ENCODE results near the gene SNX33. TPM values are rescaled to one million over a fixed set of nuclear protein-coding genes. Genes with fewer than 3 reads are reported as not detected.
"Not testable (repeated sequence)": the region's sequence is repeated elsewhere in the genome, so short reads cannot be mapped to it uniquely, and the experiment has no call there.

The SNX33 gene
- total and polyA plus RNA-seq, 9 donors: 11.5 to 21.3 (median 15.1) TPM

- Histone ChIP-seq H3K9me3 (replicated peaks; ENCODE audit: control insufficient read depth, low read depth, low read length) (no peaks in the 10 kb centered on the region), H3K36me3 (ENCODE audit: control insufficient read depth, insufficient read depth, low read length) (peaks cover 38% of the 10 kb centered on the region), H3K4me1 (ENCODE audit: control insufficient read depth, insufficient read depth, low read length) (peaks cover 57% of the 10 kb centered on the region), H3K27ac (ENCODE audit: low read length) (peak overlapping the region; percentile 91), H3K4me3 (ENCODE audit: low read length) (no peak overlapping the region), H3K27me3 (ENCODE audit: control insufficient read depth, insufficient read depth, low read length) (peaks cover 9% of the 10 kb centered on the region)
- DNase-seq: peak; percentile 79
- WGBS (ENCODE audit: insufficient coverage): 23% methylated on average over 10 of the region's 14 CpGs
Observed at GRCh38 chr15:75693501-75694240, 46.0 kb downstream of the SNX33 start.

DNA sequence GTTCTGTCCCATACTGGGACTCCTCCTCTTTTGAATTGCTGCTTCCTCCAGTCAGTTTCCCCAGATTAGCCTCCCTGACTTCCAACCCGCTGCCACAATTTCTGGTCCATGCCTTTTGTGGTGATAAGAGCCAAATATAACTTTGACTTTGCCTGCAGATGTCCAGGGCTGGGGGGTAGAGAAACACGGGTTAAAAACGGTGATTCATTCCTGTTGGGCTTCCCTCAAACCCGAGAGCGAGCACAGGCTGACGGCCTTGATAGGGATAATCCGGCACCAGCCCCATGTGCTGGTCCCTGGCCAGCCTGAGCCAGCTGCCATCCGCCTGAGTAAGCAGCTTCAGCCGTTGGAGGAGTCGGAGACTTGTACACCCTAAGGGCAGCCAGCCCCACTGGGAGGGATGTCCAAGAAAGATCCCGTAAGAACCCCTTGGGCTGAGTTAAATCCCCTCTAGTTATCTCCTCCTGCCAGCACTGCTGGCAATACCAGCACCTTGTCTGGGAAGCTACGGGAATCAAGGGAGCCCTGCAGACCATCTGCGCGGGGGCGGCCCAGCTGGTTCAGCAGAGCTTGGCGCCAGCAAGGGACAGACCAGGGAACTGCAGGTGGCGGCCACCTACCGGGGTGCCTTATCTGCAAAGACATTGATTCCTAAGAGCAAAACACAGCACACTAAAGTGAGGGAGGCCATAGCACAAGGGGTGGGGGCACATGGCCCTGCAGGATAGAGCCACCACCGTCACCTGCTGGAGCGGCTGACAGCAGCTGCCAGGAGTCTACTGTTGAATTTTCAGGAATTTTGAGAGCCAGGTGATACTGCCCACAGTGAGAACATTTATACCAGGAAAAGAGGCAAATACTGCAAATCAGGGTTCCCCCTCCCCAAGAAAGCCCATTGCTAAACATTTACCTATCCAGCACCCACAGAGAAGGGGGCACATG lies 46.8 kb downstream of the SNX33 start:
- Histone ChIP-seq H3K36me3 (ENCODE audit: control insufficient read depth, insufficient read depth, low read length) (peaks cover 30% of the 10 kb centered on the region), H3K27me3 (ENCODE audit: control insufficient read depth, insufficient read depth, low read length) (peaks cover 11% of the 10 kb centered on the region), H3K4me1 (ENCODE audit: control insufficient read depth, insufficient read depth, low read length) (peaks cover 65% of the 10 kb centered on the region), H3K4me3 (ENCODE audit: low read length) (no peak overlapping the region), H3K27ac (ENCODE audit: low read length) (peak overlapping the region; percentile 91), H3K9me3 (replicated peaks; ENCODE audit: control insufficient read depth, low read depth, low read length) (no peaks in the 10 kb centered on the region)
- peak; percentile 91 for DNase-seq
- 10% methylated on average over 18 of the region's 20 CpGs for WGBS (ENCODE audit: insufficient coverage)

DNA sequence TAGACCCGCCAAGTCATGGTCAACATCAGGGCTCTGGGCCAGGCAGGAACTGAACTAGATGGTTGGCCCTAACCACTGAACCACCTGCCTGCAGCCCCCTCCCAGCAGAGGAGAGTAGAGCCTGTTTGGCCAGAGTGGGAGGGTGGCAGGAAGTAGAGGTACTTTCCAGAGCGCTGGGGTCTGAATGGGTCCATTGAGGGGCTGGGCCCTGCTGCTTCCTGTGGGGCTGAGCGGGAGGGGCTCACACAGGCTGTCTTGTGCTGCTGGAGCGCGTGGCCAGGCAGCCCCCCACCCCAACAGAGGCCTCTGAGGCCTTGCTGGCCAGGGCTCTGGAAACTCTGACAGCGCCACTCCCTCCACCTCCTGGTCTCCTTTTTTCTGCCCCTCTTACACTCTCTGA lies 47.5 kb downstream of the SNX33 start:
- Histone ChIP-seq H3K36me3 (ENCODE audit: control insufficient read depth, insufficient read depth, low read length) (peaks cover 29% of the 10 kb centered on the region), H3K9me3 (replicated peaks; ENCODE audit: control insufficient read depth, low read depth, low read length) (no peaks in the 10 kb centered on the region), H3K27ac (ENCODE audit: low read length) (peak overlapping the region; percentile 91), H3K27me3 (ENCODE audit: control insufficient read depth, insufficient read depth, low read length) (peaks cover 11% of the 10 kb centered on the region), H3K4me1 (ENCODE audit: control insufficient read depth, insufficient read depth, low read length) (peaks cover 71% of the 10 kb centered on the region), H3K4me3 (ENCODE audit: low read length) (no peak overlapping the region)
- peak; percentile 81 for DNase-seq
- no CpG with 5 or more reads among the region's 6 CpGs for WGBS (ENCODE audit: insufficient coverage)

GRCh38 chr15:75695634-75696310 lies 48.1 kb downstream of the SNX33 start:
- 49% methylated on average over 7 of the region's 7 CpGs for WGBS (ENCODE audit: insufficient coverage)
- Histone ChIP-seq H3K36me3 (ENCODE audit: control insufficient read depth, insufficient read depth, low read length) (peaks cover 23% of the 10 kb centered on the region), H3K27ac (ENCODE audit: low read length) (peak overlapping the region; percentile 91), H3K4me1 (ENCODE audit: control insufficient read depth, insufficient read depth, low read length) (peaks cover 77% of the 10 kb centered on the region), H3K4me3 (ENCODE audit: low read length) (no peak overlapping the region), H3K27me3 (ENCODE audit: control insufficient read depth, insufficient read depth, low read length) (peaks cover 11% of the 10 kb centered on the region), H3K9me3 (replicated peaks; ENCODE audit: control insufficient read depth, low read depth, low read length) (no peaks in the 10 kb centered on the region)
- DNase-seq: no peak

DNA sequence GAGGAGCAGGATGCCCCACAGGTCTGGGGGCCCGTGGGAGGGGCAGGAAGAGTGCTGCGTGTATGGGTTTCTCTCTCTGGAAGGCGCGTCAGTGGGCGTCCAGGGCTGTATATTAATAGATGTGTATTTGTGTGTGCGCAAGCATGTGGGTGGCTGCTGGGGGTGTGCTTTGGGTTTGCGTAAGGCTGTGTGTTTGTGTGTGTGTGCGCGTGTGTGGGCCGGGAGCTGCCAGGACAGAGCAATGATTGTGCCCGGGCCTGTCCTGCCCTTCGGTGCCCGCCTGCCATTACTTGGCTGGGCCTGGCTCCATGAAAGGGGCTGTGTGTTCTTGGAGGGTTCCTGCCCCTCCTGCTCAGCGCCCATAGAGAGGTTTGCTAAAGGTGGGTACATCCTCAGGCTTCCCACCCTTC lies 48.6 kb downstream of the SNX33 start:
- peak overlapping the region; percentile 91 for H3K27ac ChIP-seq (ENCODE audit: low read length)
- peaks cover 11% of the 10 kb centered on the region for H3K27me3 ChIP-seq (ENCODE audit: control insufficient read depth, insufficient read depth, low read length)
- H3K4me3 ChIP-seq (ENCODE audit: low read length): no peak overlapping the region
- DNase-seq: no peak
- peaks cover 22% of the 10 kb centered on the region for H3K36me3 ChIP-seq (ENCODE audit: control insufficient read depth, insufficient read depth, low read length)
- WGBS (ENCODE audit: insufficient coverage): 65% methylated on average over 8 of the region's 14 CpGs
- H3K9me3 ChIP-seq (replicated peaks; ENCODE audit: control insufficient read depth, low read depth, low read length): no peaks in the 10 kb centered on the region
- H3K4me1 ChIP-seq (ENCODE audit: control insufficient read depth, insufficient read depth, low read length): peaks cover 82% of the 10 kb centered on the region

- WGBS (ENCODE audit: insufficient coverage): 59% methylated on average over 10 of the region's 11 CpGs
- peak overlapping the region; percentile 91 for H3K27ac ChIP-seq (ENCODE audit: low read length)
- H3K4me1 ChIP-seq (ENCODE audit: control insufficient read depth, insufficient read depth, low read length): peaks cover 88% of the 10 kb centered on the region
- no peaks in the 10 kb centered on the region for H3K9me3 ChIP-seq (replicated peaks; ENCODE audit: control insufficient read depth, low read depth, low read length)
- no peak for DNase-seq
- H3K27me3 ChIP-seq (ENCODE audit: control insufficient read depth, insufficient read depth, low read length): peaks cover 8% of the 10 kb centered on the region
- H3K4me3 ChIP-seq (ENCODE audit: low read length): no peak overlapping the region
- peaks cover 17% of the 10 kb centered on the region for H3K36me3 ChIP-seq (ENCODE audit: control insufficient read depth, insufficient read depth, low read length)
Observed at GRCh38 chr15:75696854-75697259, 49.1 kb downstream of the SNX33 start.

- Histone ChIP-seq H3K4me1 (ENCODE audit: control insufficient read depth, insufficient read depth, low read length) (peaks cover 94% of the 10 kb centered on the region), H3K4me3 (ENCODE audit: low read length) (no peak overlapping the region), H3K36me3 (ENCODE audit: control insufficient read depth, insufficient read depth, low read length) (peaks cover 19% of the 10 kb centered on the region), H3K9me3 (replicated peaks; ENCODE audit: control insufficient read depth, low read depth, low read length) (no peaks in the 10 kb centered on the region), H3K27ac (ENCODE audit: low read length) (peak overlapping the region; percentile 91), H3K27me3 (ENCODE audit: control insufficient read depth, insufficient read depth, low read length) (peaks cover 8% of the 10 kb centered on the region)
- WGBS (ENCODE audit: insufficient coverage): 65% methylated on average over 5 of the region's 7 CpGs
- DNase-seq: no peak
Observed at GRCh38 chr15:75697523-75697922, 49.8 kb downstream of the SNX33 start.

DNA sequence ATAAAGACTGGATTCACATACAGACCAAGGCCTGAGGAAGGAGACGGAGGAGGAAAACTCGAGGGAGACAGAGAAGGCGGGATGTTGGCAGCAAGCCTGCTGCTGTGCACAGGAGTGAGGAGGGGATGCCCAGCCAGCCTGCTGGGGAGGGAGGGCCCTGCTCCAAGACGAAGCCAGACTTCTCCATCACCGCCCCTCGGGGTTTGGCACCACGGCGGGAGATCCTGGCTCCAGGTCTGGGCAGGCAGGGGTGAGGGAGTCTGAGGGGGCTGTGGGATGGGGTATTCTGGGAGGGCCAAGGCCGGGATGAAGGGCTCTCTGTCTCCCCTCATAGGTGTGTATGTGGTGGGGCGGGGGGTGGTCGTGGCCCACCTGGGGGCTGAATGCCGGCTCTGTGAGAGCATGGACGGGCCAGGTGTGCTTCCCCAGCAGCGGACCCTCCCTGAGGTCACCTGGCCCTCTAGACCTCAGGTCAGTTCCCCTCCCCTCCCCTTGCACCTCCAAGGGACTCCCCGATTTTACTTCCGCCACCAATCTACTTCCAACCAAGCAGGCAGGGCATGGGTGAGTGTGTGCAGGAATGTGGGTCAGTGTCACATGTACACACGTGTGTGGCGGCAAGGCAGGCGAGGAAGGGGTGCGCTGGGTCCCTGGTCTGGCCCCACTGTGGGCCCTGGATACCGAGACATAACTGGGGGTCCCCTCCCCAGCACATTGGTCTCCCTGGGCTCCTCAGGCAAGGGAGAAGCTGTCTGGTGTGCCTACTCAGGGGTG lies 50.4 kb downstream of the SNX33 start:
- H3K27ac ChIP-seq (ENCODE audit: low read length); H3K4me3 ChIP-seq (ENCODE audit: low read length); H3K27me3 ChIP-seq (ENCODE audit: control insufficient read depth, insufficient read depth, low read length); H3K9me3 ChIP-seq (replicated peaks; ENCODE audit: control insufficient read depth, low read depth, low read length); DNase-seq: not testable (repeated sequence)
- 50% methylated on average over 2 of the region's 21 CpGs for WGBS (ENCODE audit: insufficient coverage)
- Histone ChIP-seq H3K36me3 (ENCODE audit: control insufficient read depth, insufficient read depth, low read length) (peaks cover 18% of the 10 kb centered on the region), H3K4me1 (ENCODE audit: control insufficient read depth, insufficient read depth, low read length) (peaks cover 95% of the 10 kb centered on the region)

- peaks cover 90% of the 10 kb centered on the region for H3K4me1 ChIP-seq (ENCODE audit: control insufficient read depth, insufficient read depth, low read length)
- not testable (repeated sequence) for H3K9me3 ChIP-seq (replicated peaks; ENCODE audit: control insufficient read depth, low read depth, low read length); H3K4me3 ChIP-seq (ENCODE audit: low read length); H3K27me3 ChIP-seq (ENCODE audit: control insufficient read depth, insufficient read depth, low read length)
- no CpG with 5 or more reads among the region's 7 CpGs for WGBS (ENCODE audit: insufficient coverage)
- H3K36me3 ChIP-seq (ENCODE audit: control insufficient read depth, insufficient read depth, low read length): peaks cover 18% of the 10 kb centered on the region
- H3K27ac ChIP-seq (ENCODE audit: low read length): peak overlapping the region; percentile 80
- DNase-seq: peak; percentile 70
Observed at GRCh38 chr15:75699517-75699916, 51.8 kb downstream of the SNX33 start.
